Thoracic aorta (tissue), 2 donors: ENCODE data around the gene BMPR1A. TPM values are rescaled to one million over a fixed set of nuclear protein-coding genes. Genes with fewer than 3 reads are reported as not detected.

ENCODE experiments used
- ATAC-seq: fragments of 150-250 bp; one replicate; pipeline ENCODE4 v1.8.0; 2017; ENCODE audit warnings: low read depth; ENCODE audit not compliant: insufficient number of reproducible peaks, low FRiP score
- DNase-seq: peaks from one replicate; pipeline ENCODE4 v3.0.0-alpha.2; 2020; ENCODE audit warnings: low spot score
- H3K27ac ChIP-seq, 2 donors: fragments of 200-600 bp; sonication (generic); 1 replicate in 1 of 2; 2 replicates in 1 of 2; pipeline ENCODE4 v1.5.1; 2016; ENCODE audit warnings: mild to moderate bottlenecking in 2 of 2, moderate library complexity in 2 of 2
- H3K27me3 ChIP-seq: fragments of 200-600 bp; sonication (generic); replicated peaks from 2 replicates; pipeline ENCODE4 v1.6.0; 2016; ENCODE audit warnings: mild to moderate bottlenecking; ENCODE audit not compliant: insufficient read depth
- H3K36me3 ChIP-seq: fragments of 200-600 bp; sonication (generic); one replicate; pipeline ENCODE4 v1.5.1; 2016
- H3K4me1 ChIP-seq, 2 donors: fragments of 200-600 bp; sonication (generic); 1 replicate in 1 of 2; 2 replicates in 1 of 2; pipeline versions ENCODE4 v1.5.1 to v1.6.0; 2016; ENCODE audit warnings: low read depth in 2 of 2, mild to moderate bottlenecking in 1 of 2; ENCODE audit not compliant: control insufficient read depth in 1 of 2
- H3K4me3 ChIP-seq: fragments of 200-600 bp; sonication (generic); 2 replicates; pipeline ENCODE4 v1.5.1; 2016; ENCODE audit warnings: mild to moderate bottlenecking
- H3K9me3 ChIP-seq: fragments of 200-600 bp; sonication (generic); 2 replicates; pipeline ENCODE4 v1.5.1; 2016
- CTCF ChIP-seq: fragments of 200-600 bp; sonication (generic); IDR thresholded peaks from one replicate; pipeline ENCODE4 v1.5.1; 2019; ENCODE audit warnings: antibody characterized with exemption
- total RNA-seq, 2 donors: library from RNA; depleted of rRNA; stranded (reverse); fragments of >200 nt; gene quantifications; one replicate each; pipeline versions ENCODE4 v1.1.0 to v1.2.3, GENCODE V29; 2016

Gene BMPR1A
- total RNA-seq, 2 donors from 2014 or later = 69.0 to 130 TPM

- ATAC-seq = no peak
- TF ChIP-seq CTCF = no peak
- H3K9me3 ChIP-seq = no peaks in the 10 kb centered on the region
- H3K27me3 ChIP-seq = no peaks in the 10 kb centered on the region
- peaks cover 15 to 33% of the 10 kb centered on the region in 2 donors for H3K4me1 ChIP-seq
- H3K27ac ChIP-seq = no peak overlapping the region
- H3K4me3 ChIP-seq = no peak overlapping the region
- peaks cover 37% of the 10 kb centered on the region for H3K36me3 ChIP-seq
- DNase-seq = no peak
Measured at GRCh38 chr10:86728056-86728455, 28.4 kb upstream of the BMPR1A start.

- peak overlapping the region; percentile 40 to 88 for H3K27ac ChIP-seq
- no peaks in the 10 kb centered on the region for H3K9me3 ChIP-seq
- DNase-seq = no peak
- H3K36me3 ChIP-seq = peaks cover 36% of the 10 kb centered on the region
- no peak for ATAC-seq
- H3K4me3 ChIP-seq = no peak overlapping the region
- no peaks in the 10 kb centered on the region for H3K27me3 ChIP-seq
- H3K4me1 ChIP-seq = peaks cover 27 to 48% of the 10 kb centered on the region in 2 donors
- TF ChIP-seq CTCF = no peak
Measured at GRCh38 chr10:86729677-86730076, 26.7 kb upstream of the BMPR1A start.

GRCh38 chr10:86730227-86730626 lies 26.2 kb upstream of the BMPR1A start:
- TF ChIP-seq CTCF = no peak
- H3K27ac ChIP-seq = peak overlapping the region; percentile 40 to 88
- H3K4me3 ChIP-seq = no peak overlapping the region
- no peaks in the 10 kb centered on the region for H3K27me3 ChIP-seq
- no peak for DNase-seq
- no peaks in the 10 kb centered on the region for H3K9me3 ChIP-seq
- H3K36me3 ChIP-seq = peaks cover 32% of the 10 kb centered on the region
- H3K4me1 ChIP-seq = peaks cover 27 to 54% of the 10 kb centered on the region in 2 donors
- ATAC-seq = no peak

- no peak for ATAC-seq
- H3K4me1 ChIP-seq = peaks cover 27 to 56% of the 10 kb centered on the region in 2 donors
Measured at GRCh38 chr10:86732771-86733170, 23.6 kb upstream of the BMPR1A start.

GRCh38 chr10:86733260-86733671 lies 23.2 kb upstream of the BMPR1A start:
- Histone ChIP-seq H3K9me3 (no peaks in the 10 kb centered on the region), H3K4me3 (no peak overlapping the region), H3K4me1 (peaks cover 27 to 56% of the 10 kb centered on the region in 2 donors), H3K27ac (peak overlapping the region; percentile 88 to 91), H3K36me3 (peaks cover 9% of the 10 kb centered on the region), H3K27me3 (no peaks in the 10 kb centered on the region)
- ATAC-seq (peak; percentile 88), DNase-seq (no peak)
- TF ChIP-seq CTCF = no peak

More at GRCh38 chr10:86732771-86733170, 23.6 kb upstream of the BMPR1A start:
- Histone ChIP-seq H3K36me3 (peaks cover 14% of the 10 kb centered on the region), H3K27me3 (no peaks in the 10 kb centered on the region), H3K27ac (peak overlapping the region; percentile 88 to 91), H3K9me3 (no peaks in the 10 kb centered on the region), H3K4me3 (peak overlapping the region; percentile 27)
- TF ChIP-seq CTCF = no peak
- DNase-seq = no peak
